Loucy (cell line): ENCODE data around the gene SLC25A21.
"Not testable (repeated sequence)": the region's sequence is repeated elsewhere in the genome, so short reads cannot be mapped to it uniquely, and the experiment has no call there.

Experiments used
- H2AFZ ChIP-seq: fragments of 200-600 bp; sonication (generic); 2 replicates; pipeline ENCODE4 v1.6.0; 2016; ENCODE audit warnings: antibody characterized with exemption, mild to moderate bottlenecking, low read length, moderate library complexity
- H3F3A ChIP-seq: fragments of 200-600 bp; 2 replicates; pipeline ENCODE4 v1.6.0; 2016; ENCODE audit warnings: antibody characterized with exemption, low read depth, mild to moderate bottlenecking
- H3K27me3 ChIP-seq: fragments of 200-600 bp; sonication (generic); 2 replicates; pipeline ENCODE4 v1.6.1; 2014; ENCODE audit warnings: low read length, mild to moderate bottlenecking; ENCODE audit not compliant: insufficient read depth, poor library complexity, severe bottlenecking
- H3K36me3 ChIP-seq: fragments of 200-600 bp; sonication (generic); 2 replicates; pipeline ENCODE4 v1.6.1; 2016; ENCODE audit warnings: low read length; ENCODE audit not compliant: insufficient read depth
- H3K4me1 ChIP-seq: fragments of 200-600 bp; sonication (generic); 2 replicates; pipeline ENCODE4 v1.5.1; 2014; ENCODE audit warnings: low read length, mild to moderate bottlenecking; ENCODE audit not compliant: insufficient read depth, poor library complexity, severe bottlenecking
- H3K4me2 ChIP-seq: fragments of 200-600 bp; sonication (generic); 2 replicates; pipeline ENCODE4 v1.6.0; 2014; ENCODE audit warnings: antibody characterized with exemption, low read length, low read depth, mild to moderate bottlenecking; ENCODE audit not compliant: poor library complexity, severe bottlenecking
- H3K4me3 ChIP-seq: fragments of 200-600 bp; sonication (generic); 2 replicates; pipeline ENCODE4 v1.5.1; 2014; ENCODE audit warnings: low read length, mild to moderate bottlenecking, mixed read lengths; ENCODE audit not compliant: poor library complexity, severe bottlenecking
- H3K79me2 ChIP-seq: fragments of 200-600 bp; sonication (generic); 2 replicates; pipeline ENCODE4 v1.6.1; 2014; ENCODE audit warnings: low read length; ENCODE audit not compliant: insufficient read depth
- H3K9ac ChIP-seq: fragments of 200-600 bp; sonication (generic); 2 replicates; pipeline ENCODE4 v1.6.0; 2014; ENCODE audit warnings: mild to moderate bottlenecking, low read depth, low read length, moderate library complexity; ENCODE audit not compliant: poor library complexity, severe bottlenecking
- H3K9me2 ChIP-seq: fragments of 200-600 bp; sonication (generic); replicated peaks from 2 replicates; pipeline ENCODE4 v1.6.1; 2016; ENCODE audit warnings: low read depth, low read length, mixed read lengths
- H3K9me3 ChIP-seq: fragments of 200-600 bp; sonication (generic); 2 replicates; pipeline ENCODE4 v1.6.1; 2014; ENCODE audit warnings: mild to moderate bottlenecking, antibody characterized with exemption, low read length, low read depth; ENCODE audit not compliant: insufficient read depth
- H4K20me1 ChIP-seq: fragments of 200-600 bp; sonication (generic); 2 replicates; pipeline ENCODE4 v1.6.0; 2014; ENCODE audit warnings: antibody characterized with exemption, low read length, mild to moderate bottlenecking; ENCODE audit not compliant: insufficient read depth, poor library complexity, severe bottlenecking
- CTCF ChIP-seq: fragments of 200-600 bp; sonication (generic); conservative IDR thresholded peaks from 2 replicates; pipeline ENCODE4 v1.5.1; 2014; ENCODE audit warnings: mild to moderate bottlenecking, antibody characterized with exemption, low read length
- EZH2phosphoT487 ChIP-seq: fragments of 200-600 bp; IDR thresholded peaks from 2 replicates; pipeline ENCODE4 v1.6.1; 2018; ENCODE audit warnings: antibody characterized with exemption, mild to moderate bottlenecking, moderate library complexity, borderline replicate concordance

Gene SLC25A21

DNA sequence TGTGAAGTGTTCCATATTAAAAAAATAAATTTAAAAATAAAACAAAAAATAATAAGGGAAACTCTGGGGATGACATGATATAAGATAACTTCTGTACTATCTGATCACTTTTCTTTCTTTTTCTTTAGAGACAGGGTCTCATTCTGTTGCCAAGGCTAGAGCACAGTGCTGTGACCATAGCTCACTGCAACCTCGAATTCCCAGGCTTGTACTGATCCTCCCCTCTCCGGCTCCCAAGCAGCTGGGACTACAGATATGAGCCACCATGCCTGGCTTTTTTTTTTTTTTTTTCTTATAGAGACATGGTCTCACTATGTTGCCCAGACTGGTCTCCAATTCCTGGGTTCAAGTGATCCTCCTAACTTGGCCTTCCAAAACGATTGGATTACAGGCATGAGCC, 14.9 kb upstream of the SLC25A21 start:
- Histone ChIP-seq H3F3A (no peaks in the 10 kb centered on the region), H3K4me2 (no peak overlapping the region), H2AFZ (no peak overlapping the region), H3K9me3 (no peaks in the 10 kb centered on the region), H4K20me1 (no peaks in the 10 kb centered on the region), H3K4me3 (no peak overlapping the region), H3K9me2 (no peaks in the 10 kb centered on the region), H3K4me1 (no peaks in the 10 kb centered on the region), H3K36me3 (no peaks in the 10 kb centered on the region), H3K9ac (no peak overlapping the region), H3K79me2 (no peaks in the 10 kb centered on the region), H3K27me3 (no peaks in the 10 kb centered on the region)
- no peak for TF ChIP-seq EZH2phosphoT487
- no peak for TF ChIP-seq CTCF

- TF ChIP-seq CTCF, result no peak
- no peak for TF ChIP-seq EZH2phosphoT487
- H3K4me2 ChIP-seq, result no peak overlapping the region
- H3K79me2 ChIP-seq, result no peaks in the 10 kb centered on the region
- H3K36me3 ChIP-seq, result no peaks in the 10 kb centered on the region
- H4K20me1 ChIP-seq, result no peaks in the 10 kb centered on the region
- no peak overlapping the region for H2AFZ ChIP-seq
- no peaks in the 10 kb centered on the region for H3K27me3 ChIP-seq
- no peaks in the 10 kb centered on the region for H3K9me3 ChIP-seq
- no peaks in the 10 kb centered on the region for H3K4me1 ChIP-seq
- H3K9ac ChIP-seq, result no peak overlapping the region
- no peaks in the 10 kb centered on the region for H3F3A ChIP-seq
- H3K4me3 ChIP-seq, result no peak overlapping the region
- H3K9me2 ChIP-seq, result no peaks in the 10 kb centered on the region
These were observed 14.5 kb upstream of the SLC25A21 start for GRCh38 chr14:37186865-37187264.

DNA sequence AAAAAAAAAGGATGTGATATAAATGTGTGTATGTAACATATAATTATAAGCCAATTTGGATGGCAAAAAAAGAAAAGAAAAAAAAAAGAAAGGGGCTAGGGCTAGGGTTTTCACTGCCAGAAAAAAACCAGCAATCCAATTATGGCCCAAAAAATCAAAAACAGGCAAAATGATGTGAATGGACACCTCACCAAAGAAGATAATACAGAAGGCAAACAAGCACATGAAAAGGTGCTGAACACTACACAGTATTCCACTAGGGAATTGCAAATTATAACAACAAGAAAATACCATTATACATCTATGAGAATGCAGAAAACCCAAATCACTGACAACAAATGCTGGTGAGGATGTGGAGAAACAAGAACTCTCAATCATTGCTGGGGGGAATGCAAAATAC, 13.3 kb upstream of the SLC25A21 start:
- Histone ChIP-seq H3K9me3 (no peaks in the 10 kb centered on the region), H3K79me2 (no peaks in the 10 kb centered on the region), H4K20me1 (no peaks in the 10 kb centered on the region), H3K9me2 (no peaks in the 10 kb centered on the region), H2AFZ (no peak overlapping the region), H3K27me3 (no peaks in the 10 kb centered on the region), H3K4me1 (no peaks in the 10 kb centered on the region), H3K36me3 (no peaks in the 10 kb centered on the region), H3F3A (no peaks in the 10 kb centered on the region), H3K9ac (no peak overlapping the region), H3K4me2 (no peak overlapping the region), H3K4me3 (no peak overlapping the region)
- TF ChIP-seq EZH2phosphoT487 (no peak), CTCF (no peak)

GRCh38 chr14:37184520-37184919, 12.1 kb upstream of the SLC25A21 start:
- not testable (repeated sequence) for H4K20me1 ChIP-seq, H3K4me1 ChIP-seq, H3K79me2 ChIP-seq, H3K36me3 ChIP-seq, H3K9ac ChIP-seq, H2AFZ ChIP-seq, H3K4me2 ChIP-seq, H3K4me3 ChIP-seq, H3K9me2 ChIP-seq, H3F3A ChIP-seq, H3K9me3 ChIP-seq, H3K27me3 ChIP-seq
